ENCODE measurements around the gene DXO. TPM values are rescaled to one million over a fixed set of nuclear protein-coding genes. Genes with fewer than 3 reads are reported as not detected.

DXO gene
- total and polyA plus RNA-seq, 2 donors (not counting 1 experiment from before 2014, with no cell fraction given): 36.1 to 150 TPM

DNA sequence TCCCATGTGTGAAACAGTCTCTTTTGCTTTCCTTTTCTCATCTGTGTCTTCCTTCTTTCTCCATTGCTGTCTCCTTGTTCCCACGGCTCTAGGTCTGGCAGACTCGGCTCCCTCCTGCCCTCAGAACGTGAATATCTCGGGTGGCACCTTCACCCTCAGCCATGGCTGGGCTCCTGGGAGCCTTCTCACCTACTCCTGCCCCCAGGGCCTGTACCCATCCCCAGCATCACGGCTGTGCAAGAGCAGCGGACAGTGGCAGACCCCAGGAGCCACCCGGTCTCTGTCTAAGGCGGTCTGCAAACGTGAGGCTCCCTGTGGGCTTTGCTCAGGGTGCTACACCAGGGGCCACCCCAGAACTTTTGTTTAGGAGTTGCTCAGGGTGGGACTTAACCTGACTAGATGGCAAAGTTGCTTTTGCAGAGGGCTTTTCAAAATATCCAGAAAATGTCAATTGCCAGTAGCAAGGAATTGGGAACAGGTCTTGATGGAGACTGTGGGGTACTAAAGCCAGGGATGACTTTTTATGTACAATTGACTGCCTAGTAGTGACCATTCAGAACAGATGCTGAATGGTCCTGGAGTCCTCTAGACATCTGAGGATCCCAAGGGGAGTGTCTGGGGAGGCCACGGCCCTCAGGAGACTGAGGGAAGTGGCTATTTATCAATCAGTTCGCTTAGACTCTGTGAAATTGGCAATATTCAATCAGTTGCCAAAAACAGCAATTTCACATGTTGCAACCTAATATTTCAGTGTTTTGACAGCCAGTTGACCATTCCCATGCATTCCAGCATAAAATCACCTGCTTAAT, 43.9 kb downstream of the DXO start:
- H3K27ac ChIP-seq (ENCODE audit: low read length in 2 of 2): no peak overlapping the region
- no peaks in the 10 kb centered on the region for H3K9me3 Mint-ChIP-seq (ENCODE audit: insufficient read depth)
- ChIA-PET CTCF (no interaction called here), POLR2A (no interaction called here)
- no peaks in the 10 kb centered on the region for H3K4me1 ChIP-seq (ENCODE audit: control insufficient read depth in 2 of 2, insufficient read depth in 2 of 2, low read length in 2 of 2)
- intact Hi-C loops (cut with micrococcal nuclease): no loop called here
- peaks cover 0 to 8% (median 0%) of the 10 kb centered on the region in 4 experiments for H3K27me3 ChIP-seq (replicated peaks in 1 of 4; ENCODE audit: control extremely low read depth in 1 of 4, control insufficient read depth in 3 of 4, insufficient read depth in 4 of 4, low read length in 3 of 4)
- no peak overlapping the region for H3K4me2 ChIP-seq (replicated peaks; ENCODE audit: low read depth, low read length, poor library complexity, severe bottlenecking)
- ATAC-seq (ENCODE audit: low read depth) (no peak), DNase-seq (no peak)
- H3K4me1 Mint-ChIP-seq: no peaks in the 10 kb centered on the region
- H2AFZ ChIP-seq (ENCODE audit: insufficient read depth, low read depth, low read length, poor library complexity, severe bottlenecking): no peak overlapping the region
- H3K36me3 ChIP-seq (replicated peaks in 1 of 2; ENCODE audit: control extremely low read depth in 1 of 2, control insufficient read depth in 1 of 2, extremely low read depth in 1 of 2, insufficient read depth in 2 of 2, low read length in 1 of 2): no peaks in the 10 kb centered on the region
- H3K27me3 Mint-ChIP-seq: peaks cover 7% of the 10 kb centered on the region
- no peak overlapping the region for H3K4me3 Mint-ChIP-seq
- H3K4me3 ChIP-seq (ENCODE audit: control extremely low read depth in 1 of 5, extremely low read depth in 1 of 5, insufficient read depth in 1 of 5, low read depth in 2 of 5, low read length in 4 of 5): no peak overlapping the region
- TF ChIP-seq, protein P1, sequence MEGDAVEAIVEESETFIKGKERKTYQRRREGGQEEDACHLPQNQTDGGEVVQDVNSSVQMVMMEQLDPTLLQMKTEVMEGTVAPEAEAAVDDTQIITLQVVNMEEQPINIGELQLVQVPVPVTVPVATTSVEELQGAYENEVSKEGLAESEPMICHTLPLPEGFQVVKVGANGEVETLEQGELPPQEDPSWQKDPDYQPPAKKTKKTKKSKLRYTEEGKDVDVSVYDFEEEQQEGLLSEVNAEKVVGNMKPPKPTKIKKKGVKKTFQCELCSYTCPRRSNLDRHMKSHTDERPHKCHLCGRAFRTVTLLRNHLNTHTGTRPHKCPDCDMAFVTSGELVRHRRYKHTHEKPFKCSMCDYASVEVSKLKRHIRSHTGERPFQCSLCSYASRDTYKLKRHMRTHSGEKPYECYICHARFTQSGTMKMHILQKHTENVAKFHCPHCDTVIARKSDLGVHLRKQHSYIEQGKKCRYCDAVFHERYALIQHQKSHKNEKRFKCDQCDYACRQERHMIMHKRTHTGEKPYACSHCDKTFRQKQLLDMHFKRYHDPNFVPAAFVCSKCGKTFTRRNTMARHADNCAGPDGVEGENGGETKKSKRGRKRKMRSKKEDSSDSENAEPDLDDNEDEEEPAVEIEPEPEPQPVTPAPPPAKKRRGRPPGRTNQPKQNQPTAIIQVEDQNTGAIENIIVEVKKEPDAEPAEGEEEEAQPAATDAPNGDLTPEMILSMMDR (IDR thresholded peaks at IDR 0.05): no peak
- no peak for TF ChIP-seq EZH2 (IDR thresholded peaks at IDR 0.05; ENCODE audit: borderline replicate concordance, insufficient read depth, low read depth, low read length, poor library complexity, severe bottlenecking)
- H3K9me3 ChIP-seq (ENCODE audit: control extremely low read depth in 1 of 3, control insufficient read depth in 2 of 3, insufficient read depth in 1 of 3, low read length in 2 of 3): peaks cover 0 to 3% (median 0%) of the 10 kb centered on the region in 3 donors
- H3K9ac ChIP-seq (ENCODE audit: low read length): no peak overlapping the region
- no peaks in the 10 kb centered on the region for H4K20me1 ChIP-seq (ENCODE audit: control insufficient read depth, insufficient read depth, low read length, poor library complexity, severe bottlenecking)
- H3K79me2 ChIP-seq (ENCODE audit: control insufficient read depth, insufficient read depth, low read length): no peaks in the 10 kb centered on the region
- 84% methylated on average over 11 of the region's 11 CpGs for WGBS (ENCODE audit: insufficient coverage)
- no peak overlapping the region for H3K27ac Mint-ChIP-seq

DNA sequence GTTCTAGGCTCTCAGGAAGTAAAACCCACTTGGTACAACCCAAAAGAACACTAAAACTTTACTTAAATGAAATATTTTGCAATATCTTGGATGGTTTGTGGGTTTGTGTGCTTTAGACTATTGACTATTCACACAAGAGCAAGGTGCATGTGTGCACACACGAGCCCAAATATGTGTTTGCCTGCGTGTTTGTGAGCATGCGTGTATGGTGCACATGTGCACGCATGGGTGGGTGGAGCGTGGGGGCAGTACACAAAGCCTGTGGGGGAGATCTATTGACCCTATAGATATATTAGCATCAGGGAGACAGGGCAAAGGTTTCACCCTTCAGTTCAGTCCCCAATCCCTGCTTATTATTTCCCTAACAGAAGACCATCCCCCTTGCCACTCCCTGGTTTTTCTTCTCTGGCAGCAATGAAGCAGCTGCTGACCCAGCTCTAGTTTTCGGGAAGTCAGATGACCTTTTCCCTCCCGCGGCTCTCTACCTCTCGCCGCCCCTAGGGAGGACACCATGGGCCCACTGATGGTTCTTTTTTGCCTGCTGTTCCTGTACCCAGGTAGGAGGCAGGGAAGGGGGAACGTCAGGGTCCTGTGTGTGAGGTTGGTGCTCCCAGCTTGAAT, 44.6 kb downstream of the DXO start, which contains the start of gene C2:
TSS of gene C2 (plus strand) at position 476 of the 621 bp plus-strand sequence. CDS start at position 512, 36 bp downstream.
- no peak within 1 kb of the TSS for H3K27ac Mint-ChIP-seq
- Histone ChIP-seq H3K4me3 (ENCODE audit: control extremely low read depth in 1 of 5, extremely low read depth in 1 of 5, insufficient read depth in 1 of 5, low read depth in 2 of 5, low read length in 4 of 5) (no peak within 1 kb of the TSS), H3K9me3 (ENCODE audit: control extremely low read depth in 1 of 3, control insufficient read depth in 2 of 3, insufficient read depth in 1 of 3, low read length in 2 of 3) (peaks cover 0 to 3% (median 0%) of the 10 kb centered on the region in 3 donors), H4K20me1 (ENCODE audit: control insufficient read depth, insufficient read depth, low read length, poor library complexity, severe bottlenecking) (no peaks in the 10 kb centered on the region), H3K27ac (ENCODE audit: low read length in 2 of 2) (no peak within 1 kb of the TSS), H3K36me3 (replicated peaks in 1 of 2; ENCODE audit: control extremely low read depth in 1 of 2, control insufficient read depth in 1 of 2, extremely low read depth in 1 of 2, insufficient read depth in 2 of 2, low read length in 1 of 2) (no peaks in the 10 kb centered on the region), H3K4me2 (replicated peaks; ENCODE audit: low read depth, low read length, poor library complexity, severe bottlenecking) (no peak within 1 kb of the TSS), H2AFZ (ENCODE audit: insufficient read depth, low read depth, low read length, poor library complexity, severe bottlenecking) (no peak within 1 kb of the TSS), H3K79me2 (ENCODE audit: control insufficient read depth, insufficient read depth, low read length) (no peaks in the 10 kb centered on the region), H3K9ac (ENCODE audit: low read length) (no peak within 1 kb of the TSS), H3K4me1 (ENCODE audit: control insufficient read depth in 2 of 2, insufficient read depth in 2 of 2, low read length in 2 of 2) (no peaks in the 10 kb centered on the region), H3K27me3 (replicated peaks in 1 of 4; ENCODE audit: control extremely low read depth in 1 of 4, control insufficient read depth in 3 of 4, insufficient read depth in 4 of 4, low read length in 3 of 4) (peaks cover 0 to 8% (median 0%) of the 10 kb centered on the region in 4 experiments)
- DNase-seq (no peak), ATAC-seq (ENCODE audit: low read depth) (no peak)
- ChIA-PET POLR2A (no interaction called here), CTCF (no interaction called here)
- H3K4me1 Mint-ChIP-seq: no peaks in the 10 kb centered on the region
- H3K9me3 Mint-ChIP-seq (ENCODE audit: insufficient read depth): no peaks in the 10 kb centered on the region
- intact Hi-C loops (cut with micrococcal nuclease): no loop called here
- peaks cover 7% of the 10 kb centered on the region for H3K27me3 Mint-ChIP-seq
- no peak for TF ChIP-seq EZH2 (IDR thresholded peaks at IDR 0.05; ENCODE audit: borderline replicate concordance, insufficient read depth, low read depth, low read length, poor library complexity, severe bottlenecking)
- TF ChIP-seq, protein P1 (IDR thresholded peaks at IDR 0.05): no peak
- no peak within 1 kb of the TSS for H3K4me3 Mint-ChIP-seq
- 92% methylated on average over 4 of the region's 11 CpGs for WGBS (ENCODE audit: insufficient coverage)

All from B cell (primary cell).